ENCODE results near the gene NR1H2. TPM values are rescaled to one million over a fixed set of nuclear protein-coding genes. Genes with fewer than 3 reads are reported as not detected.
"Not testable (repeated sequence)": the region's sequence is repeated elsewhere in the genome, so short reads cannot be mapped to it uniquely, and the experiment has no call there.

The NR1H2 gene
- 10 to 100 TPM; 37.0 to 87.1 (median 79.2) TPM for polyA plus RNA-seq

DNA sequence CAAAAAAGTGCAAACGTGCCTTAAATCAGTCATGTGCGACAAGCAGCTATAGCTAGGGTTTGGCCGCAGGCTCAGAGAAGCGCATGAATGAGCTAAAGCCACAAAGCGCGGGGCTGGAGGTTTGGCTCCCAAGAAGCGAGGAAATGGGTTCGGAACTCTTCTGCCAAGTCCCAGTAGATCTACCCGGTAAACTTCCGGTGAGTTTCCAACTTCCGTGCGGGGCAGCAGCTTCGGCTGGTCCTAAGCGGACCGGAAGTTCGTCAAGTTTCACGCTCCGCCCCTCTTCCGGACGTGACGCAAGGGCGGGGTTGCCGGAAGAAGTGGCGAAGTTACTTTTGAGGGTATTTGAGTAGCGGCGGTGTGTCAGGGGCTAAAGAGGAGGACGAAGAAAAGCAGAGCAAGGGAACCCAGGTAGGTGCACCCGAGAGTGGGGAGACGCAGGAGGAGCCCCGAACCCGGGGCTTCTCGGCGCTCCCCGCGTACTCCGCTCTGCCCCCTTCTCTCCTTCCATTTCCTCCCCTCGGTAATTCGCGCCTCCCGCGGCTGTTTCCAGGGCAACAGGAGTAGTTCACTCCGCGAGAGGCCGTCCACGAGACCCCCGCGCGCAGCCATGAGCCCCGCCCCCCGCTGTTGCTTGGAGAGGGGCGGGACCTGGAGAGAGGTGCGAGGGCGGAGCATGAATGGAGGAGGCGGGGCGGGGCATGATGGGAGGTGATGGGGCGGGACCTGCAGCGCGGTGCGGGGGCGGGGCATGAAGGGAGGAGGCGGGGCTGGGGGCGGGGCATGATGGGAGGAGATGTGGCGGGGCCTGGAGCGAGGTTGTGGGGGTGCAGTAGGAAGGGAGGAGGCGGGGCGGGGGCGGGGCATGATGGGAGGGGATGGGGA lies at the start of gene NR1H2:
TSS of gene NR1H2 (plus strand) at position 292 of the 885 bp plus-strand sequence. CDS start 1,149 bp downstream, outside the sequence.
- H3K27ac ChIP-seq (ENCODE audit: low read depth, low read length), result peak within 1 kb of the TSS; percentile 71
- 1 to 2% (median 2%) methylated on average over 54 to 67 of the region's 67 CpGs for WGBS, 3 donors

DNA sequence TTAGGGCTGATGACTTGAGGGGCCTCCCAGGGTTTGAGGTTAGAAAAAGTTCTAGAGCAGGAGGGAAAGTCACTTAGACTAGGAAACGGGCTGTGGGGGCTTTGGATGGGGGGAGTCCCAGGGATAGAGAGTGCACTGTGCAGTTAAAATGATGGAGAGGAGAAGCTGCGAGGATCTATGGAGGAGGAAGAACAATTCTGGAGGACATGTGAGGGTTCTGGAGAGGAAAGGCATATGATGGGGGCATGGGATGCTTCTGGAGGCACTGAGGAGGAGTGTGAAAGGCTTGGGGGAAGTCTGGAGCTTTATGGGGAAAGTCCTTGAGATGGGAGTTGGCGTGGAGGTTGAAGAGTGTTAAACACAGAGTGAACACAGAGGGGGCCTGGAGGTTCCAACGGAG lies 49.2 kb upstream of the NR1H2 start:
- WGBS, 3 donors, result 40 to 53% (median 46%) methylated on average over 3 to 4 of the region's 4 CpGs

GRCh38 chr19:50327461-50328223 lies 48.6 kb upstream of the NR1H2 start:
- no peak overlapping the region for H3K27ac ChIP-seq (ENCODE audit: low read depth, low read length)
- 10 to 30% (median 13%) methylated on average over 18 to 20 of the region's 20 CpGs for WGBS, 3 donors

More for the DNA sequence above, 49.2 kb upstream of the NR1H2 start:
- no peak overlapping the region for H3K27ac ChIP-seq (ENCODE audit: low read depth, low read length)

DNA sequence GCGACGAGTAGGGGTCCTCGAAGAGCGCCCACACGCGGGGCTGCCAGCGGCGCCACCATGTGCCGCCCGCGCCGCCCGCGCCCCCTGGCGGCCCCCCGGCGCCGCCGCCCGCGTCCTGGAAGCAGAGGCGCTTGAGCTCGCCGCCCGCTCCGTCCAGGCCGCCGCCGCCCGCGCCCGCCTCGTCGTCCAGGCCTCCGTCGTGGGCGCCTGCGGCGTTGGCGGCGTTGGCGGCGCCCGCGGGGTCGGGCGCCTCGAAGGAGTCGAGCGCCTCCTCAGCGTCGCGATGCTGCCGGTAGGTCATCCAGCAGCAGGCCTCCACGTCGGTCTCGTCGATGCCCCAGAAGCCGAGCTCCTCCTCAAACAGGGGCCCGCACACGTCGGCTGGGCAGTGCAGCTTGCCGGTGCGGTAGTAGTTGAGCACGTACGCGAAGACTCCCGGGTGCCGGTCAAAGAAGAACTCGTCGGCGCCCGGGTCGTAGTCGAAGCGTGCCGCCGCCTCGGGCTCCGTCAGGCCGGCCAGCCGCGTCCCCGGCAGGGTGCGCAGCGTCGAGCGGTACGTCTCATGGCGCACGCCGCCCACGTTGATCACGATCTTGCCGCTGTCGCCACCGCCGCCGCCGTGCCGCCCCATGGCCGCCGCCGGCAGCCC lies 47.9 kb upstream of the NR1H2 start:
- no peak overlapping the region for H3K27ac ChIP-seq (ENCODE audit: low read depth, low read length)
- WGBS, 3 donors, result 2 to 4% (median 2%) methylated on average over 79 to 104 of the region's 104 CpGs

DNA sequence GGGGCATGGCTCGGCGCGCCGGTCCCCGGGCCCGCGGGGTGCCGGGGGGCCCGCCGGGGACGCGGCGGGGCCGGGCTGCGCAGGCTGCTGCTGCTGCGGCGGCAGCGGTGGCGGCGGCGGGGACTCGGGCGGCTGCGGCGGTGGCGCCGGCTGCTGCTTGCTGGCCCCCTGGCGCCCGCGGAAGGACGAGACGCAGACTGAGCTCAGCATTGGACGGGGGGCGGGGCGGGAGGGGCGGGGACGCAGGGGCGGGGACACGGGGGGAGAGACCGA lies 47.4 kb upstream of the NR1H2 start:
- no peak overlapping the region for H3K27ac ChIP-seq (ENCODE audit: low read depth, low read length)
- WGBS, 3 donors, result 1 to 4% (median 1%) methylated on average over 20 to 40 of the region's 40 CpGs

GRCh38 chr19:50329146-50329925 lies 46.9 kb upstream of the NR1H2 start, which contains the start of gene KCNC3:
Gene KCNC3 (minus strand): TSS chr19:50329377. CDS start chr19:50329082, 295 bp downstream.
- no peak within 1 kb of the TSS for H3K27ac ChIP-seq (ENCODE audit: low read depth, low read length)
- WGBS, 3 donors, result 1 to 2% (median 1%) methylated on average over 42 to 43 of the region's 43 CpGs

DNA sequence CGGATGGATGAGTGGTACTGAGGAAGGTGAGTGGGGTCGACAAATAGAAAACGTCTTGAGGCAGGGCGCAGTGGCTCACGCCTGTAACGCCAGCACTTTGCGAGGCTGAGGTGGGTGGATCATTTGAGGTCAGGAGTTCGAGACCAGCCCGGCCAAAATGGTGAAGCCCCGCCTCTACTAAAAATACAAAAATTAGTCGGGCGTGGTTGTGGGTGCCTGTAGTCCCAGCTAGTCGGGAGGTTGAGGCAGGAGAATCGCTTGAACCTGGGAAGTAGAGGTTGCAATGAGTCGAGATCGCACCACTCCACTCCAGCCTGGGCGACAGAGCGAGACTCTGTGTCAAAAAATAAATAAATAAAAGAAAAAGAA lies 46.3 kb upstream of the NR1H2 start:
- H3K27ac ChIP-seq (ENCODE audit: low read depth, low read length), result not testable (repeated sequence)
- 13 to 22% (median 15%) methylated on average over 18 of the region's 18 CpGs for WGBS, 3 donors

DNA sequence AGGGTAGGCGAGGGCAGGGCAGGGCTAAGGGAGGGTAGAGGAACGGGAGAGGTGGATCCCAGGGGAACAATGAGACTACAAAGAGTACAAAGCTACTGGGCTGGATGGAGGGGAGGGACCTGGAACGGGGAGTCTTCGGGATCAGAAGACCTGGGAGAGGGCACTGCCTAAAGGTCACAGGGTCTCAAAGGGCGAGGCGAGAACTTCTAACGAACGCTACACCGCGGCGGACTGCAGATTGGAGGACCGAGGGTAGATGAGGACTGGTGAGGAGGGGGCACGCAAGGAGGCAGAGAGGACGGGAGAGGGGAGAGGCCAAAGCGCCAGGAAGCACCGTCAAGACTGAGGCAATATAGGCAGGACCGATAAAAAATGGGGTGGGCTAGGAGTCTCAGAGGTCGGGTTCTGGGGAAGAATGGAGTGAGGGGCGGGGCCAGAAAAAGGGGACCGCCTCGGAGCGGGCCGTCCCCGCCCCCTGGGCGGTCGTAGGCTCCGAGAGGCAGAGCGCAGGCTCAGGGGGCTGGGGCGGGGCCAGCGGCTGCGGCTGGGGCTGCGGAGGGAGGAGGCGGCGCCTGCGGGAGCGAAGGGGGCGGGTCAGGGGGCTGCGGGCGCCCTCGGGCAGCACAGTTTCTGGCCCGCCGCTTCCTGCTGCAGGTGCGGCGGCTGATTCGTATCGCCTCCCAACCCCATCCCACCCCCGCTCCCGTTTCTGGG lies 45.7 kb upstream of the NR1H2 start:
- H3K27ac ChIP-seq (ENCODE audit: low read depth, low read length), result no peak overlapping the region
- WGBS, 3 donors, result 3 to 4% (median 3%) methylated on average over 32 to 48 of the region's 48 CpGs

DNA sequence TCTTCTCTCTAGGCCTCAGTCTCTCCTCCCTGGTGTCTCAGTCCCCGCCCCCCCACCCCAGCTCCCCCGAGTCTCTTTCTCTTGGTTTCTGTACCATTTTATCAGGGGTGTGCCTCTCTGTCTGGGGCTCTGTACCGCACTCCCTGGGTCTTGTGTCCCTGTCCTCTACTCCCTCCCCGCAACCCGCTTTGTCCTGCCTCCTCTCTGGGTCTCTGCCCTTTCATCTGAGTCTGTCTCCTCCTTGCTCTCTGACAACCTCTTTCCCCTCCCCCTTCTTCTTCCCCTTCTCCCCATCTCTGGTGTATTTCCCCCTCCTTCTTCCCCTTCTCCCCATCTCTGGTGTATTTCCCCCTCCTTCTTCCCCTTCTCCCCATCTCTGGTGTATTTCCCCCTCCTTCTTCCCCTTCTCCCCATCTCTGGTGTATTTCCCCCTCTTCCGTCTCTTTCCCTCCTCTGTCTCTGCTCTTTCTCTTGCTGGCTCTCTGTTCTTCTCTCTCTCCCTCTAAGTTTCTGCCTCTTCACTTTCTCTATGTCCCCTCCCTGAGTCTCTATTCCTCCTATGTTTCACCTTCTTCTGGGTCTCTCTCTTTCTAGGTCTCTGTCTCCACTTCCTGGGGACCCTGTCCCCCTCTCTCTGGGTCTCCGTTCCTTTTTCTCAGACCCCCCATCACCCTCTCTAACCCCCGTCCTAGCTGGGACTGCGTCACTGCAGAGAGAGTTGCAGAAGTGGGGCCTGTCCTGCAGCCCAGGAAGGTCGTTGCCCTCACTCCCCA lies 44.9 kb upstream of the NR1H2 start:
- WGBS, 3 donors, result 14 to 23% (median 17%) methylated on average over 10 of the region's 10 CpGs
- H3K27ac ChIP-seq (ENCODE audit: low read depth, low read length), result no peak overlapping the region

- no peak overlapping the region for H3K27ac ChIP-seq (ENCODE audit: low read depth, low read length)
- 5 to 23% (median 13%) methylated on average over 2 of the region's 2 CpGs for WGBS, 3 donors
Measured at GRCh38 chr19:50331994-50332243, 44.3 kb upstream of the NR1H2 start.

- H3K27ac ChIP-seq (ENCODE audit: low read depth, low read length), result no peak overlapping the region
- WGBS, 3 donors, result 5 to 13% (median 8%) methylated on average over 18 to 20 of the region's 20 CpGs
Measured at GRCh38 chr19:50332244-50333038, 43.8 kb upstream of the NR1H2 start.

DNA sequence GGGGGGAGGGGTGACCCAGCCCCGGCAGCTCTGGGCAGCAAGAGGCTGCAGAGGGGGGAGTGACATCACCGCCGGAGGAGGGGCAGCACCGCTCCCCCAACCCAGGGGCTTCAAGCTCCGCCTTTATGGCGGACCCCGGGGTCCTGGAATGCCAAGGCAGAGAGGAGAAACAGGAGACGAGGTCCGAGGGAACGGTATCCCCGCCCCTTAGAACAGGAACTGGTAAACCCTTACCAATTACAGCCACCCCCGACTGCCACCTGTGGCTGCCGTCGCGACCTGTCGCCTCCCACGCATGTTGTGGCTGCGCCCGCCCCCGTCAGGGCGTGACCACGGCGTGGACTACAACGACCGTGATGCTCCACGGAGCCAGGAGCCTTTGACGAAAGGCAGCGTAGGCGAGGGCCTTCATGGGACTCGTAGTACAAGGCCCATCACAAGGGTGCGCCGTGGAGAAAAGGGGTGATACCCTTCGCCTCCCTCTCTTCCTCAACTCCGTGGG lies 43.0 kb upstream of the NR1H2 start:
- no peak overlapping the region for H3K27ac ChIP-seq (ENCODE audit: low read depth, low read length)
- 1% methylated on average over 33 to 34 of the region's 34 CpGs for WGBS, 3 donors

DNA sequence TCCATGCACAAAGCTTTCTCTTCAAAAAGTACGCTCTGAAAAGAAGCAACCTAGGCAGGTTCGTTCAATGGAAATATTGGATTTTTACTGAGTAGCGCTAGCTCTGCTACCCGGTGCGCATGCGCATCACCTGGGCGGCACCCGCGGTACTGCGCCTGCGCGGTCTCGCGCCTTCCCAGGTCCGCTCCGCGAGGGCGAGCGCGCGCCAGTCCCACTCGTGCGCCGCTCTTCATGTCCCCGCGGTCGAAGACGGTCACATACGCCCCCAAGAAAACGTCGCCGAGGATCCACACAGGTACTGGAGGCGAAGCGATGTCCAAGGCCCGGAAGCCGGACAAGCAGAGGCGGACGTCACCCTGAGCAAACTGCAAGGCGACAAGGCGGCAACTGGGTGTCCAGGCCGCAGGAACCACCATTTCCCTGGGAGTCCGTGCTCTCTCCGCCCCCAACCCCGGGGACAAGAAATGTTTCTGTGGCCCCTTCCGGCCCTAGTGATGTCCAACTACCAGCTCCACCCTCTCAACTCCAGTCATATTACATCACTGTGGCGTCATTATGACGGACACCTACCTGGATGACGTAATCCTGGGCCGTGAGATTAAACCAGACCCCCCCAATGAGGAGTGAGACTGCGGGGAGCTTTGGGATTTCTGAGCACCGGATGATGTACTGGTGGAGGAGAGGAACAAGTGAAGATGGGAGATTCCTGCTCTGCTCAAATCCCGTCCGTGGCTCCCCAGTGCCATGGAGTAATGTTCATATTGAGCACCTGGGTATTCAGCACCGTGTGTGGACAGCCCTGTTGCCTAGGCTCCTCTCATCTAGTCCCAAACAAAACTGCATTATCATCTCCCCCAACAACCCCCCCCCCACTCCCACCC lies 42.3 kb upstream of the NR1H2 start:
- H3K27ac ChIP-seq (ENCODE audit: low read depth, low read length), result no peak overlapping the region
- 10 to 13% (median 11%) methylated on average over 54 of the region's 54 CpGs for WGBS, 3 donors

DNA sequence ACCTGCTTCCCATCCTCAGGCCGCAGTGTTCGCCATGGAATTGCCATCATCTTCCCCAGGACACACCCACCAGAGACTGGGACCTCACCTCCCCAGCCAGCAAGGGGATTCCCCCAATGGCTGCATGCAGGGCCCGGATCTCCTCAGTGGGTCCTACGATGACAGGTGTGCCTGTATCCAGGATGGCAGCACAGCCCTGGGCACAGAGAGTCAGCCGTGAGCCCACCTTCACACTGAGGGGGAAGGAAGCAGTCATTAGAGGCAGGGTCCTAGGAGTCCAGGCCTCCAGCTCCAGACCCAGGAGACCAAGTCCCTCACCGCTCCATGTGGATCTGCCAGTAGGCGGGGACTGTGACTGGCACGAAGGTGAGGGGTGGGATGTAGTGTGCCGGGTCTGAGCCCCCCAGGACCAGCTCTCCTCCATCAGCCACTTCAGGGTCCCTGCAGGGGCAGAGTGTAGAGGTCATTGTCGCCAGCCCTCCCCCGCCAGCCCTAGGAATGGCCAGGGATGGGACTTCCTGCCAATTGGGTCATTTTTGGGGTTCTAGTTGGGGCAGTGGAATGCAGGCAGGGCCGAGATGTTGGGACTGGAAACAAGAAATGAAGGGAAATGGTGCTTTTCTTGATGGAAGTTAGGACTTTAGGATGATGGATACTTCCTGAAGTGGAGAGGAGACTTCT lies 41.4 kb upstream of the NR1H2 start:
- no peak overlapping the region for H3K27ac ChIP-seq (ENCODE audit: low read depth, low read length)

DNA sequence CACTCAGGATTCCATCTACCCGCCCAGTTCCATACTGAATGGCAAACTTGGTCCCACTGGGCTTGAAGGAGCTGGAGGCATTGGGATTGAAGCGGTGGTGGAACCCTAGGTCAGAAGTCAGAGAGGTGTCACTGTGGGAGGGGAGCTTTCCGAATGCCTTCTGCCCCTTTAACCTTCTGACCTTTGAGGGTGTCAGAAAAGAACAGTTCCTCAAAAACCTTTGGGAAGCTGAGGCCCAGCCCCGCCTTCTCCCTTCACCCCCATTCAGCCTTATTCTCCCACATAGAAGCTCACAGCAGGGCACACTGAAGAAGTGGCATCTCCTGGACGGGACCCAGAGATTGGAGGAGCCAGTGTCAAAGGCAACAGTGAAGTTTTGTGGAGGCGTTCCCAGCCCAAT lies 39.2 kb upstream of the NR1H2 start:
- H3K27ac ChIP-seq (ENCODE audit: low read depth, low read length), result not testable (repeated sequence)
- 80 to 88% (median 86%) methylated on average over 5 to 6 of the region's 6 CpGs for WGBS, 3 donors

More for the DNA sequence above, 41.4 kb upstream of the NR1H2 start:
- WGBS, 3 donors, result 93 to 94% (median 93%) methylated on average over 12 of the region's 12 CpGs
